HG03575 (cell line): ENCODE measurements around the gene RBMS3.
"Not testable (repeated sequence)": the region's sequence is repeated elsewhere in the genome, so short reads cannot be mapped to it uniquely, and the experiment has no call there.

ENCODE experiments used
- ATAC-seq: cut with Tn5 transposase; IDR thresholded peaks from one replicate; pipeline ENCODE4 v1.9.1; 2021; ENCODE audit not compliant: unreplicated experiment, insufficient number of reproducible peaks, low FRiP score; ENCODE audit errors: extremely low read depth

The RBMS3 gene

DNA sequence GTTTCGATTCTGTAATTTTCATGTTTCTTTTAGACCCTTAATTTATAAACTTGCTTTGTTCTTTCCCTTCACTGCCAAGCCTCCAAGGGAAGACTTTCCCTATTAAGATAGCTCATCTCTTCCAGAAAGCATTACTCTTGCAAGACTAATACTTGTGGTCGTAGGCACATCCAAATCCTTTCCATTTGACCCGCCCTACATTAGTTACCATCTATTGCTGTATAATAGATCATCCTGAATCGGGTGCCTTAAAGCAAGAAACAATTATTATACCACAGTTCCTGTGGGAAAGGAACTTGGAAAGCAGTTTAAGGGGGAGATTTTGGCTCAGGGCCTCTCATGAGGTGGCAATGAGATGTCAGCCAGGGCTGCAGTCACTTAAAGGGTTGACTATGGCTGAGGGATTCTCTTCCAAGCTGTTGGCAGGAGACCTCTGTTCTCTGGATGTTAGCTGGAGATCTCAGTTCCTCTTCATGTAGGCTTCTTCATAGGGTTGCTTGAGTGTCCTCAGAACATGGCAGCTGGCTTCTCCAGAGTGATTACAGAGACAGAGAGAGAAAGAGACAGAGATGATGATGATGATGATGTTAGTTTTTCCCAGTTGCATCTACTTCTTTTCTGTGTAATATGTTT, 755.2 kb downstream of the RBMS3 start:
- no peak for ATAC-seq

DNA sequence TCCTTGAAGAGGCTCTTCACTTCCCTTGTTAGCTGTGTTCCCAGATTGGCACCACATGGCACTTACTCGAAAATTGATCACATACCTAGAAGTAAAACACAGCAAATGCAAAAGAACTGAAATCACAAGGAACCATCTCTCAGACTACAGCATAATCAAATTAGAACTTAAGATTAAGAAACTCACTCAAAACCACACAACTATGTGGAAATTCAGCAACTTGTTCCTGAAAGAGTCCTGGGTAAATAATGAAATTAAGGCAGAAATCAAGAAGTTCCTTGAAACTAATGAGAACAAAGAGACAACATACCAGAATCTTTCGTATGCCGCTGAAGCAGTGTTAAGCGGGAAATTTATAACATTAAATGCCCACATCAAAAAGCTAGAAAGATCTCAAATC, 759.3 kb downstream of the RBMS3 start:
- no peak for ATAC-seq

DNA sequence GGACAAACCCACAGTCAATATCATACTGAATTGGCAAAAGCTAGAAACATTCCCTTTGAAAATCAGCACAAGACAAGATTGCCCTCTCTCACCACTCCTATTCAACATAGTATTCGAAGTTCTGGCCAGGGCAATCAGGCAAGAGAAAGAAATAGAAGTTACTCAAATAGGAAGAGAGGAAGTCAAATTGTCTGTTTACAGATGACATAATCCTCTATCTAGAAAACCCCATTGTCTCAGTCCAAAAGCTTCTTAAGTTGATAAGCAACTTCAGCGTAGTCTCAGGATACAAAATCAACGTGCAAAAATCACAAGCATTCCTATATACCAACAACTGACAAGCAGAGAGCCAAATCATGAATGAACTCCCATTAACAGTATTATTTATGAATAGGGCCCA, 760.6 kb downstream of the RBMS3 start:
- not testable (repeated sequence) for ATAC-seq

DNA sequence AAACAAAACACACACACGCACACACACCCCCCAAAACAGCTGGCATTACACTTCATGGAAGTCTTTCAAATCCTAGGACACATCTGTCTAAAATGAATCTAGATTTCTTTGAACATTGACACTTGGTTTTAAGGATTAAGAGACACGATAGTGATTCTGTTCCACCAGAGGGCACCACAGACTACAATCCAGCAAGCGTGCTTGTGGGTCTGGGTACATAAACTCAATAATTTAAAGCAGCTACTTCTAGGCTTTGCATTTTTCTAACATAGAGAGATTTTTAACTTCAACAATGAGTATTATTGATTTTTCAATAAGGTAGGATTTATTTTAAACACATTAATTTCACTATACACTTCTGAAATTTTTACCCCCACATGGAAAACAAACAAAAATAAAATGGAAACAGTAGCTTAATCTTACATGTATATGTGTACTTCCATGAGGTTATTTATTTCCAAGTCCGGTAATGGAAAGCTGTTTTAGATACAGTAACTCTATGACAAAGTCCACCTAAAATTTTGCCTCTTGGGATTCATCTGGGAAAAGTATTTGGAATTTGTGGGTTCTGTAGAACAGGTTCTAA, 761.5 kb downstream of the RBMS3 start:
- ATAC-seq, result no peak

DNA sequence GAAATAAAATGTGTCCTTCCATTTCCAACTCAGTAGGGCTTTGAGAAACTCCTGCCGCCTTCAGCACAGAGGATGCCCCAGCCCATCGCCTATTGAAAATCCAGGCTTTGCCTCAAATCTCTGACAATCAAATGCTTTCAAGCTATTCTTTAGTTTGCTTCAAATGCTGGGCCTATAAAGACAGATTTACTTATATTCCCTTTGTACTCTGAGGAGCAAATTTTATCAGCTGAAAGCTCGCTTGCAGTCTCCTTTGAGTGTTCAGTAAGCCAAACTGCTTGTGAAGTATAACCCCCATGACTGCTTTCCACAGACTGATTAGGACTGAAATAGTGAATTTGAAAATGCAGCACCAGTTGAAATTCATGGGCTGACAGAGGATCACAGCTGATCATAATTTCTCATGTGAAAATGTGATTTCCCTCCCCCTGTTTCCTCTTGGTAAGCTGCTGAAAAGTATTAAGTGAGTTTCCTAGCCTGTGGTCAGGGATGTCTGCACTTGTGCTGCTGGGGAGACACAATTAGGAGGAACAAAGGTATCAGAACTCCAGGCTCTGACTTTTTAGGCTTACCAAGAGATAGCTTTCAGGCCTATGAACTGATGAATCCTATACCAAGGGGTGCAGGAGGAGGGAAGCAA, 762.2 kb downstream of the RBMS3 start:
- no peak for ATAC-seq

DNA sequence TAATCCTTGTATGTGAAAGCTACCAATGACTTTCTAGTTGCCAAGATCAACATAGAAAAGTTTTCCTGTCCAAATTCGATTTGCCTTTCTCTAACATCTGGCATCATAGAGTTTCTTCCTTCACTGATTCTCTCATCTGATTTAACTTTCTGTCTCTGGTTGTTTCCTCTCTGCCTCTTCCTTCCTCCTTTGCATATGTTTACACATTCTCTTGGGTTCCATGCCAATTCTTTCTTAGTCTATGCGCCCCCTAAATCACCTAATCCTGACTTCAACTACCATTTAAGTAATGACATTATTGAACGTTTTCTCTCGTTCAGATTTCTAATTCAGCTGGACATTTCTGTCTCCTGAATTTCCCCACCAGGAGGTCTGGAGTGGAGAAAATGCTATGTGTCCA, 763.6 kb downstream of the RBMS3 start:
- ATAC-seq, result no peak

DNA sequence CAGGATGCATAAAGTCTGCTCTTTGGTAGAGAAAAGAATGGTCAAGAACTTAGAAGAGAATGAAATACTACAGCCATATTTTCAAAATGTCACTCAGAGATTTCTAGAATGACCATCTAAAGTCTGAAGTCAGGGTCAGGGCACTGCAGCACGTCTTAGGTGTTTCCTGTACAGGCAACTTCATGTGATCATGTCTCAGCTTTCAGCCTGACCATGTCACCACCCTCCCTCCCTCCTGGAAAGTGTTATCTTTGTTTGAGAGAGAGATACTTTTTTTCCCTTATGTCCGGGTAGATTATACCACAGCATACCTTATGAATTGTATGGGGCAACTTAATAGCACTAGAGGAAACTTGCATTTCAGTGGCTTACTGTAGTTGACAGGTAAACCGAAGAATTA, 767.6 kb downstream of the RBMS3 start:
- no peak for ATAC-seq

DNA sequence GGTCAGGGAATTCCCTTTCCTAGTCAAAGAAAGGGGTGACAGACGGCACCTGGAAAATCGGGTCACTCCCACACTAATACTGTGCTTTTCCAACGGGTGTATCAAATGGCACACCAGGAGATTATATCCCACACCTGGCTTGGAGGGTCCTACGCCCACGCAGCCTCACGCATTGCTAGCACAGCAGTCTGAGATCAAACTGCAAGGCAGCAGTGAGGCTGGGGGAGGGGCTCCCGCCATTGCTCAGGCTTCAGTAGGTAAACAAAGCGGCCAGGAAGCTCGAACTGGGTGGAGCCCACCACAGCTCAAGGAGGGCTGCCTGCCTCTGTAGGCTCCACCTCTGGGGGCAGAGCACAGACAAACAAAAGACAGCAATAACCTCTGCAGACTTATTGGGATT, 769.2 kb downstream of the RBMS3 start:
- ATAC-seq, result not testable (repeated sequence)

DNA sequence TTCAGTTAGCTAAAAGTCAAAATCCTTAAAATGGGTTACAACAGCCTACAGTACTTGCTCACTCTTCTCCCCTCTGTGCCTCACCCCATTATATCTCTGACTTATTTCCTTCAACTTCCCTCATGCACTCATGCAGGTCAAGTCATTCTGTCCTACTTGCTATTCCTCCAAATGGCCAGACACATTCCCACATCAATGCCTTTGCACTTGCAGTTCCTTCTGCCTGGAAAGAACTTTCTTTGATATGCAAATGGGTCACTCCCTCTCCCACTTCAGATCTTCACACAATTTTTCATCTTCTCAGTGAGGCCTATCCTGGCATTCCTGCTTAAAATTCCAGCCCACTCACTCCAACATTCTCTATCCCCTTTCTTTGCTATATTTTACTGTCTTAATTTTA, 778.4 kb downstream of the RBMS3 start:
- no peak for ATAC-seq
